Common myeloid progenitor, CD34-positive (primary cell): ENCODE measurements around the gene TMPRSS11F.

Experiments used
- CTCF ChIA-PET: fragments of 350-600 bp; sonication (Branson Sonifier 250); formaldehyde crosslinking; loops from one replicate; lab custom pipeline; 2021; ENCODE audit warnings: antibody characterized with exemption; lab: Charles Lee
- POLR2A ChIA-PET: fragments of 350-600 bp; sonication (Branson Sonifier 250); formaldehyde crosslinking; loops from one replicate; lab custom pipeline; 2021; ENCODE audit warnings: antibody characterized with exemption; lab: Charles Lee
- DNase-seq, 3 donors: peaks; one replicate each; pipeline versions ENCODE4 v3.0.0 to v3.0.0-alpha.2; 2013
- H3K27ac ChIP-seq, 2 experiments: 1 replicate in 1 of 2; 2 replicates in 1 of 2; pipeline ENCODE4 v1.7.0; 2013; ENCODE audit warnings: inconsistent platforms in 2 of 2, low read length in 2 of 2, mild to moderate bottlenecking in 2 of 2, low read depth in 1 of 2, moderate library complexity in 1 of 2; ENCODE audit not compliant: severe bottlenecking in 2 of 2, insufficient read depth in 1 of 2, poor library complexity in 1 of 2
- H3K27me3 ChIP-seq, 5 experiments: replicated peaks in 2 of 5; 1 replicate in 3 of 5; 2 replicates in 2 of 5; pipeline versions ENCODE4 v1.6.1 to v1.7.0; 2013; ENCODE audit warnings: low read length in 4 of 5, mild to moderate bottlenecking in 2 of 5, moderate library complexity in 2 of 5, inconsistent platforms in 1 of 5; ENCODE audit not compliant: insufficient read depth in 5 of 5, control insufficient read depth in 4 of 5
- H3K36me3 ChIP-seq, 4 experiments: 1 replicate in 2 of 4; 2 replicates in 2 of 4; pipeline versions ENCODE4 v1.6.1 to v1.7.0; 2013; ENCODE audit warnings: low read length in 3 of 4, control low read depth in 1 of 4, mild to moderate bottlenecking in 1 of 4; ENCODE audit not compliant: control insufficient read depth in 4 of 4, insufficient read depth in 4 of 4
- H3K4me1 ChIP-seq, 4 experiments: 1 replicate in 3 of 4; 2 replicates in 1 of 4; pipeline versions ENCODE4 v1.6.1 to v1.7.1; 2013; ENCODE audit warnings: low read length in 3 of 4, mild to moderate bottlenecking in 3 of 4, control low read depth in 1 of 4, inconsistent platforms in 1 of 4, moderate library complexity in 1 of 4; ENCODE audit not compliant: control insufficient read depth in 4 of 4, insufficient read depth in 4 of 4; ENCODE audit errors: control extremely low read depth in 1 of 4
- H3K4me3 ChIP-seq, 7 experiments: 1 replicate in 4 of 7; 2 replicates in 3 of 7; pipeline versions ENCODE4 v1.5.1 to v1.7.0; 2013; ENCODE audit warnings: mild to moderate bottlenecking in 7 of 7, low read length in 6 of 7, moderate library complexity in 6 of 7, inconsistent platforms in 2 of 7, low read depth in 2 of 7, control low read depth in 1 of 7; ENCODE audit not compliant: insufficient read depth in 4 of 7, control insufficient read depth in 1 of 7; ENCODE audit errors: extremely low read depth in 1 of 7
- H3K9me3 ChIP-seq, 5 experiments: 1 replicate in 4 of 5; 2 replicates in 1 of 5; pipeline versions ENCODE4 v1.6.1 to v1.7.1; 2013; ENCODE audit warnings: low read length in 4 of 5, mild to moderate bottlenecking in 2 of 5, inconsistent platforms in 1 of 5, low read depth in 1 of 5, moderate library complexity in 1 of 5; ENCODE audit not compliant: control insufficient read depth in 4 of 5, insufficient read depth in 2 of 5; ENCODE audit errors: control extremely low read depth in 1 of 5
- WGBS: methylation state at CpG from one replicate; pipeline ENCODE4 v1.1.5; 2013; ENCODE audit not compliant: insufficient coverage; 5-methylcytosine and 5-hydroxymethylcytosine counted together

TMPRSS11F gene

GRCh38 chr4:68082758-68083157 is 46.9 kb downstream of the TMPRSS11F start:
- Histone ChIP-seq H3K36me3 (no peaks in the 10 kb centered on the region), H3K27me3 (peaks cover 0 to 3% (median 0%) of the 10 kb centered on the region in 5 experiments), H3K27ac (no peak overlapping the region), H3K9me3 (peaks cover 0 to 4% (median 0%) of the 10 kb centered on the region in 5 experiments), H3K4me1 (no peaks in the 10 kb centered on the region), H3K4me3 (no peak overlapping the region)
- ChIA-PET CTCF (no interaction called here), POLR2A (interaction anchor here (0.5 kb wide), 1 partner anchor 18 kb away, joined by 3 read pairs; no protein-coding TSS in a partner anchor)
- WGBS = 100% methylated on average over 1 of the region's 1 CpG
- no peak for DNase-seq

- Histone ChIP-seq H3K27ac (no peak overlapping the region), H3K9me3 (no peaks in the 10 kb centered on the region), H3K36me3 (no peaks in the 10 kb centered on the region), H3K4me1 (no peaks in the 10 kb centered on the region), H3K4me3 (no peak overlapping the region), H3K27me3 (peaks cover 0 to 3% (median 0%) of the 10 kb centered on the region in 5 experiments)
- DNase-seq = no peak
- CTCF ChIA-PET = no interaction called here
- POLR2A ChIA-PET = no interaction called here
Observed at GRCh38 chr4:68079928-68080327, 49.7 kb downstream of the TMPRSS11F start.

GRCh38 chr4:68077737-68078136 is 51.9 kb downstream of the TMPRSS11F start:
- Histone ChIP-seq H3K4me1 (no peaks in the 10 kb centered on the region), H3K27me3 (peaks cover 0 to 3% (median 0%) of the 10 kb centered on the region in 5 experiments), H3K36me3 (no peaks in the 10 kb centered on the region), H3K4me3 (no peak overlapping the region), H3K27ac (no peak overlapping the region), H3K9me3 (no peaks in the 10 kb centered on the region)
- WGBS = 97% methylated on average over 8 of the region's 8 CpGs
- DNase-seq = no peak
- POLR2A ChIA-PET = no interaction called here
- CTCF ChIA-PET = interaction anchor here (1.0 kb wide), 1 partner anchor 31 kb away, joined by 3 read pairs; no protein-coding TSS in a partner anchor

- Histone ChIP-seq H3K27me3 (peaks cover 0 to 3% (median 0%) of the 10 kb centered on the region in 5 experiments), H3K27ac (no peak overlapping the region), H3K36me3 (no peaks in the 10 kb centered on the region), H3K4me1 (no peaks in the 10 kb centered on the region), H3K9me3 (no peaks in the 10 kb centered on the region), H3K4me3 (no peak overlapping the region)
- CTCF ChIA-PET = interaction anchor here (1.0 kb wide), 1 partner anchor 32 kb away, joined by 3 read pairs; no protein-coding TSS in a partner anchor
- POLR2A ChIA-PET = no interaction called here
- no peak for DNase-seq
Observed at GRCh38 chr4:68077301-68077700, 52.4 kb downstream of the TMPRSS11F start.

- CTCF ChIA-PET = no interaction called here
- 100% methylated on average over 1 of the region's 2 CpGs for WGBS
- no peaks in the 10 kb centered on the region for H3K36me3 ChIP-seq
- no peak overlapping the region for H3K4me3 ChIP-seq
- H3K9me3 ChIP-seq = no peaks in the 10 kb centered on the region
- H3K27me3 ChIP-seq = peaks cover 0 to 3% (median 0%) of the 10 kb centered on the region in 5 experiments
- H3K4me1 ChIP-seq = no peaks in the 10 kb centered on the region
- no peak for DNase-seq
- H3K27ac ChIP-seq = no peak overlapping the region
- POLR2A ChIA-PET = no interaction called here
Observed at GRCh38 chr4:68076194-68076593, 53.5 kb downstream of the TMPRSS11F start.

GRCh38 chr4:68074397-68074796 is 55.3 kb downstream of the TMPRSS11F start:
- DNase-seq = no peak
- Histone ChIP-seq H3K4me1 (no peaks in the 10 kb centered on the region), H3K9me3 (no peaks in the 10 kb centered on the region), H3K27ac (no peak overlapping the region), H3K36me3 (no peaks in the 10 kb centered on the region), H3K4me3 (no peak overlapping the region), H3K27me3 (no peaks in the 10 kb centered on the region)
- ChIA-PET CTCF (no interaction called here), POLR2A (no interaction called here)

- H3K4me3 ChIP-seq = no peak overlapping the region
- CTCF ChIA-PET = no interaction called here
- H3K9me3 ChIP-seq = no peaks in the 10 kb centered on the region
- no peak for DNase-seq
- no peaks in the 10 kb centered on the region for H3K36me3 ChIP-seq
- peaks cover 0 to 2% (median 0%) of the 10 kb centered on the region in 5 experiments for H3K27me3 ChIP-seq
- no peaks in the 10 kb centered on the region for H3K4me1 ChIP-seq
- no peak overlapping the region for H3K27ac ChIP-seq
- POLR2A ChIA-PET = no interaction called here
Observed at GRCh38 chr4:68070302-68070701, 59.4 kb downstream of the TMPRSS11F start.
